Activated CD8-positive, alpha-beta memory T cell treated with anti-CD3 and anti-CD28 coated beads for 24 hours (primary cell): ENCODE data around the gene SYT5.
A peak's percentile ranks its signal among the peaks of the same experiment; 100 is the strongest.
"Not testable (repeated sequence)": the region's sequence is repeated elsewhere in the genome, so short reads cannot be mapped to it uniquely, and the experiment has no call there.

Source experiments
- DNase-seq: peaks from one replicate; pipeline ENCODE4 v3.0.0-alpha.2; 2020

Gene SYT5

GRCh38 chr19:55206664-55207500 lies 26.8 kb upstream of the SYT5 start:
- DNase-seq, result peak; percentile 72

GRCh38 chr19:55202199-55202598 lies 22.1 kb upstream of the SYT5 start:
- not testable (repeated sequence) for DNase-seq

DNA sequence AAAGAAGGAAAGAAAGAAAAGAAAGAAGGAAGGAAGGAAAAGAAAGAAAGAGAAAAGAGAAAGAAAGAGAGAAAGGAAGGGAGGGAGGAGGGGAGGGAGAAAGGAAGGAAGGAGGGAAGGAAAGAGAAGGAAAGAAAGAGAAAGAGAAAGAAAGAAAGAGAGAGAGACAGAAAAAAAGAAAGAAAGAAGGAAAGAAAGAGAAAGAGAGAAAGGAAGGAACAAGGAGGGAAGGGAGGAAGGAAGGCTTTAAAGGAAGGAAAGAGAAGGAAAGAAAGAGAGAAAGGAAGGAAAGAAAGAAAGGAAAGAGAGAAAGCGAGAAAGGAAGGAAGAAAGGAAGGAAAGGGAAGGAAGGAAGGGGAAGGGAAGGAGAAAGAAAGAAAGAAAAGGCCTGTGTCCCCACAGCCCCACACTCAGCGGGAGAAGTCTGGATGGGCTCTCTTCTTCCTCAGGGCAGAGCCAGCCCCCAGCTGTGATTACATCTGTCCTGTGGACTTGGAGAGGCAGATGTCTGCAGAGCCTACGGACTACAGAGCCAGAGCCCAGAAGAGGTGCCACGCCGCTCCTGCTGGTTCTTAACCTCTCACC lies 19.6 kb upstream of the SYT5 start:
- no peak for DNase-seq

DNA sequence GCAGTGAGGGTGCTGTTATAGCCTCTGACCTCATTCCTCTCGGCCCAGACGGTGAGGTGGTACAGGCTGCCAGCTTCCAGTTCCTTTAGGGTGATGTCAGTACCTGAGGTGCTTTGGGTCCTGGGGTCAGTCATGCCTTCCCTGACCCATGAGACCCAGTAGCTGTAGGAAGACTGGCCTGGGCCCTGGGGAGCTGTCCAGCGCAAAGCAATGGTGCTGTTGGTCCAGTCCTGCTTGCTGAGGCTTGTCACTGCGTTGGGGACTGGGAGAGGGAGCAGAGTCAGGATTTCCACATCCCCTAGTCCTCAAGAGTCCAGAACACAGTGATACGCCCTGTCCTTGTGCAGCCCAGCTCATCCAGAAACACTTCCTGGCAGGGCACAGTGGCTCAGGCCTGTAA lies 18.6 kb upstream of the SYT5 start:
- DNase-seq, result no peak

- DNase-seq, result no peak
Observed at GRCh38 chr19:55197528-55197927, 17.4 kb upstream of the SYT5 start.

DNA sequence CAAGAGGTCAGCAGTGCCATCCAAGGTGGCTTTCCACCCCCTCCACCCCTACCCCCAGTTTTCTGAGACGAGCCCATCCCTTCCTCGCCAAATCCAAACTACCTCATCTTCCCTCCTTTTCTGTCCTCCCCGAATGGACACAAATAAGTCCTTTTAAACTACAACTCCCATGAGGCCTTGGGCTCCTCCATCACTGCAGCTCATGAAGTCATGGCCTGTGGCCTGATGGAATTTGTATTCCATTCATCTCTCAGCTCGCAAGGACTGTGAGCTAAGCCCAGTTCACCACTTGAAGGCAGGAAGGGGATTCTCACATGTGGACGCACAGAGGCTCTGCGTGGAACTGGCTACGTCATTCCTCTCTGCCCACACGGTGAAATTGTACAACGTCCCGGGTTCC lies 16.7 kb upstream of the SYT5 start:
- no peak for DNase-seq

GRCh38 chr19:55193481-55193880 lies 13.4 kb upstream of the SYT5 start:
- no peak for DNase-seq

- DNase-seq, result no peak
Observed at GRCh38 chr19:55189403-55189835, 9.3 kb upstream of the SYT5 start.

DNA sequence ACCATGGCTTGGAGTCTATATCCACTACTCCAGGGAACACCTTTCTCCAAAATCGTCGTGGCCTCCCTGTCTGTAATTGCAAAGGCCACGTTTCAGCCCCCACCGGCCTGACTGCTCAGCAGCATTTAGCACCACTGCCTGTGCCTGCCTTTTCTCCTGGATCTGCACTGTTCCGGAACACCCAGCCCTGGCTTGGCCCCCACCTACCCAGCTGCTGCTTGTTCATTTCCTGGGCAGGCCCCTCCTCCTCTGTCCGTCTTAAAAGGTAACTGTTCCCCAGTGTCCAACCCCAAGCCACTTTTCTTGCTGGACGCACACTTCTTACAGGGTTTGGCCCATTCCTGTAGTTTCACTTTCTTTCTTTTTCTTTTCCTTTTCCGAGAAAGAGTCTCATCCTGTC lies 8.5 kb upstream of the SYT5 start:
- no peak for DNase-seq

- DNase-seq, result no peak
Observed at GRCh38 chr19:55186080-55186479, 6.0 kb upstream of the SYT5 start.

GRCh38 chr19:55181740-55182139 lies 1.7 kb upstream of the SYT5 start:
- no peak for DNase-seq

DNA sequence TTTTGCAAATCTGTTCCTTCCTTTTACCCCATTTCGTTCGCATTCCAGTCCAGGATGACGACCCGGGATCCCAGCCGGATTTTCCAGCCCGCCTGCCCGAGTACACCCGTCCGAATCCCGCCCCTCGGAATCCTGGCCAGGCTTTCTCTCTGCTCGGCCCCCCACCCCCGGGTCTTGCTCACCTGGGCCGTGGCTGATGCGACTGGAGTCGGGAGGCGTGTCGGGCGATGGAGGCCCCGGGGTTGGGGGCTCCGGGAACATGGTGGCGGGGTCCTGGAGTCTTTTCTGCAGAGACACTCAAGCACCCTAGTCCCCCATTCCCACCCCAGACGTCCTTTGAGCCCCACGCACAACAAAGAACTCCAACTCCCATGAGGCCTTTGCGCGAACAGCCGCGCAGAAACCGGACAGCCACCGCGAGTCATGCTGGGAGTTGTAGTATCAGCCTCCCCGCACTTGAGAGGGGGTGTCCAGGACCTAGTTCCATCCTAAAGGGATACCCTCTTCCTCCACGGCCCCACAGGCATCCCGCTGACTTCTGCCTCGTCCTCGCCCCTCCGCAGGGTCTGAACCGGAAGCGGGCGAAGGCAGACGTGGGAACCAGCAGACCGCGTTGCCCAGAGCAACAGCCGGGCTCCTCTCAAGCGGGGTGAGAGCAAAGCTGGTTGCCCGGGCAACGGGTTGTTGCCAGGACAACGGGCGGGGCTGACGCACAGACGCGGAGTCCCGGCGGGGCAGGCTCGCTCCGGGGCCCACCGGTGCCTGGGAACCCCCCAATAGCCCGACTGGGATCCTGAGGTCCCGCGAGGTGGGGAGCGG lies 1.1 kb downstream of the SYT5 start:
- DNase-seq, result peak; percentile 94

GRCh38 chr19:55176076-55176475 lies 4.0 kb downstream of the SYT5 start:
- DNase-seq, result no peak

- DNase-seq, result no peak
Observed at GRCh38 chr19:55175117-55175867, 4.8 kb downstream of the SYT5 start.

- no peak for DNase-seq
Observed at GRCh38 chr19:55174425-55175116, 5.5 kb downstream of the SYT5 start.

DNA sequence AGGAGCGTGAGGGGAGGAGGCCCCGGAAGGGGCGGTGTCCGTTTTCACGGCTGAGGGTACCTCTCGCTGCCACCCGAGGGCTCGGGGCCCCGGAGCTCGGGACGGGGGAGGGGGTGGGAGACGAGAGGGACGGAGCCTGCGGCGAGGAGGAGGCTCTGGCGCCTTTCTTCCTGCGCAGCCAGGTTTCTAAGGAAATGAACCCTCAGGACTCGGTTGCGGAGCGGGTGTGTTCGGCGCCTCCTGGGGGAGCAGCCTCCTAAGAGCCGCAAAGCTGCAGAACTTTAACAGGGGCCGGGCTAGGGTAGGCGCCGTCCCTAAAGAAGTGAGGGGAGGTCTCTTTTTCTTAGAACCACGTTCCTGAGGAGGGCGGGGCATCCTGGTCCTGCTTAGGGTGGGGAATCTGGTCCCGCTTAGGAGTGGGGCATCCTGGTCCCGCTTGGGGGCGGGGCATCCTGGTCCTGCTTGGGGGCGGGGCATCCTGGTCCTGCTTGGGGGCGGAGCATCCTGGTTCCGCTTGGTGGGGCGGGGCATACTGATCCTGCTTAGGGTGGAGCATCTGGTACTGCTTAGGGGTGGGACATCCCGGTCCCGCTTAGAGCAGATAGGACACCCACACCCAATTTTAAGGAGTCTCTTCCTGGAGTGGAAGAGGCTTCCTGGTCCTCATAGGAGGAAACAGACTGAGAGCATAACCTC lies 6.2 kb downstream of the SYT5 start:
- peak; percentile 74 for DNase-seq

- DNase-seq, result no peak
Observed at GRCh38 chr19:55173186-55173713, 6.8 kb downstream of the SYT5 start.

DNA sequence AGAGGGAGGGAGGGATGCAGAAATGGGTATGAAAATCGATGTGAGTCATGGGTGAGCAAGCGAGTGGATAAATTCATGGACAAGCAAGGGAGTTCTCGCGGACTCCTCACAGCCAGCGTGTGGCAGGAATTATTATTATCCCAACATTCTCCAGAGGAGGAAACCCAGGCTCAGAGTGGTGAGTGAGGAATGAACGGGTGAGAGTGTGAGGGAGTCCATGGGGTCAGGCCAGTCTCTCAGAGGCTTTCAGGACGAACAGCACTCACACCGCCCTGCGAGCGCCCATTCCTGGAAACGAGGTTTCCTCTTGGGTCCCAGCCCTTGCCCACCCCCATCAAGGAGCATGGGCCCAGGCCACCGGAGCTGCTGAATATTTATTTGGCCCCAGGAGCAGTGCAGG lies 7.3 kb downstream of the SYT5 start:
- DNase-seq, result no peak

GRCh38 chr19:55172318-55172717 lies 7.8 kb downstream of the SYT5 start:
- not testable (repeated sequence) for DNase-seq

DNA sequence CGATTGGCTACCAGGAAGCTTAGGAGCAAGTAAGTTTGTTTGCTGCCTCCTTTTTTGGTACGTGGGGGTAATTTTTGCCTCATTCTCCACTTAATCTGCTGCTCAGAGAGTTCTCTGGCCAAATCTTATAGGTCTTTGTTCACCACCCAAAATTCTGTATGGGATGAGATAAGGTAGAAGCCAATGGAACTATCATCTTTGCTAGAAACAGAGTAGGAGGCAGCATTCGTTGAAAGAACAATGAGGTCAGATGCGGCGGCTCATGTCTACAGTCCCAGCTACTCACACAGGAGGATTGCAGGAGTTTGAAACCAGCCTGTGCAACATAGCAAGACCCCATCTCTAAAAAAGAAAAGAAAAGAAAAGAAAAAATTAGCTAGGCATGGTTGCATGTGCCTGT lies 8.6 kb downstream of the SYT5 start:
- DNase-seq, result no peak

GRCh38 chr19:55169136-55169535 lies 11.0 kb downstream of the SYT5 start:
- DNase-seq, result no peak
